NT2/D1 (cell line): ENCODE data around the gene ZNF385B.

Experiments
- SUZ12 ChIP-seq: IDR thresholded peaks from 2 replicates; pipeline ENCODE4 v1.6.1; 2011; ENCODE audit not compliant: insufficient read length, insufficient read depth; ENCODE audit errors: extremely low read depth
- YY1 ChIP-seq: IDR thresholded peaks from 2 replicates; pipeline ENCODE4 v1.6.1; 2011; ENCODE audit not compliant: insufficient read length, insufficient read depth
- ZNF274 ChIP-seq: IDR thresholded peaks from 2 replicates; pipeline ENCODE4 v1.6.1; 2011; ENCODE audit warnings: mild to moderate bottlenecking, low read depth, low read length

DNA sequence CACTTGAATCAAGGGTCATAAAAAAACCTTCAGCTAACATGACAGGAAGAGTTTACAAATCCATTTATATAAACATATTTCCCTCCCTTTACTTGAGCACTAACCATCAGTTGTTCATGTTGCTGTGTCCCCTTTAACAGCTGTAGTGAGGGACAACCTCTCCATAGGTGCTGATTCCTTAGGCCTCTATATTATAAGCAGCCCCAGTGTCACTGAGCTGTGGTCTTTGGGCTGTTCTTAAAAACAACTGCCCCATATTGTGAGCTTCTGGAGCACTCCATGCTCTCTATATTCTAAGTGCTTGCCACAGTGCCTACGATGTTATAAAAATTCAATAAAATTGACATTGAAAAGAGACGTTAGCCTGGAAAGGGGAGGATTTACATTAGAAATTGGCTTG is 175.3 kb downstream of the ZNF385B start:
- TF ChIP-seq YY1 (no peak), SUZ12 (no peak), ZNF274 (no peak)
